ENCODE results near the gene SLCO1A2.

DNA sequence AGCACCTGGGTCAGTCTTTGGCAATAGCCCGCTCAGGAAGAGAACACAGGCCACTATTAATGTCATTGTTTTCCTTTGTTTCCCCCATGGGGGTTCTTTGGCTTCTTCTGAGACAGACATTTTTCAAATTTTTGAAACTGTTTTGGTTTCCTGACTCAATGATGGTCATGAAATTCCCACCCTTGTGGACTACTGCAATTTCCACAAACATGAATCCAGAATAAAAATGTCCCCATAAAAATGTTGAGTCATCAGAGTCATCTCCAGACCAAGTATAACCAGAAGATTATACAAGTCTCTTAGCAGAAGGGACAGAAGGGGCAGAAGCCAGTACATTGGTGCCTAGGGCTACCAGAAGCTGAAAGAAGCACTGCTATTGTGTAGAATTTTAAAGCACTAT lies 29.1 kb downstream of the SLCO1A2 start:
- TF ChIP-seq EZH2 (IDR thresholded peaks at IDR 0.05), result no peak
- TF ChIP-seq POLR2AphosphoS5 (IDR thresholded peaks at IDR 0.05; ENCODE audit: borderline replicate concordance, low read depth, low read length), result no peak
- no peak for TF ChIP-seq FOXP2 (optimal IDR thresholded peaks at IDR 0.05; ENCODE audit: control extremely low read depth, extremely low read length, insufficient read depth)
